Astrocyte (in vitro differentiated cells and primary cell): Measurements from ENCODE around the gene RNF207.
A peak's percentile ranks its signal among the peaks of the same experiment; 100 is the strongest.

ENCODE experiments used
- CTCF ChIP-seq: IDR thresholded peaks from 2 replicates; pipeline ENCODE4 v1.5.1; 2011; ENCODE audit warnings: low read depth, mild to moderate bottlenecking, inconsistent platforms, low read length, moderate library complexity; ENCODE audit not compliant: insufficient read depth
- EZH2 ChIP-seq: IDR thresholded peaks from 2 replicates; pipeline ENCODE4 v1.6.1; 2012; ENCODE audit warnings: mild to moderate bottlenecking, low read length, inconsistent platforms; ENCODE audit not compliant: insufficient read depth

- TF ChIP-seq CTCF, result peak; percentile 11
- no peak for TF ChIP-seq EZH2
Measured at GRCh38 chr1:6171548-6172124, 34.3 kb upstream of the RNF207 start.
